Left colon (tissue), 2 donors: ENCODE results near the gene TRPM2. TPM values are rescaled to one million over a fixed set of nuclear protein-coding genes. Genes with fewer than 3 reads are reported as not detected.

ENCODE experiments used
- ATAC-seq: fragments of 200-7000 bp; cut with Tn5 transposase; one replicate; pipeline ENCODE4 v1.9.1; 2020; ENCODE audit warnings: mild to moderate bottlenecking, moderate library complexity
- DNase-seq, 2 donors: peaks; one replicate each; pipeline ENCODE4 v3.0.0-alpha.2; 2020
- intact Hi-C, 2 donors: fragments of 100-400 bp; cut with DNase I in 1 of 2; cut with micrococcal nuclease in 1 of 2; formaldehyde crosslinking; loops; one replicate each; pipeline versions ENCODE4 v1.11.2 to v1.14.0; 2022; cut with DNase I, micrococcal nuclease
- total RNA-seq, 2 donors: library from RNA; stranded (reverse); fragmentation: NEBNext Ultra II Directional; extraction: Animal tissue kit (Norgen Biotek cat#: 25700); gene quantifications; one replicate each; pipeline ENCODE4 v1.2.1, GENCODE V29; 2021
- donor health status: DM: no; HTN: no; CAD: no.
- donor health status: DM: yes; HTN: yes; CAD: no.

The TRPM2 gene
- total RNA-seq, 2 donors from 2014 or later, result 3.3 to 5.4 TPM

GRCh38 chr21:44432841-44433790 is 79.7 kb downstream of the TRPM2 start:
- intact Hi-C loops, result no loop called here
- ATAC-seq (no peak), DNase-seq (peak in 1 of 2 donors; percentile 15)

DNA sequence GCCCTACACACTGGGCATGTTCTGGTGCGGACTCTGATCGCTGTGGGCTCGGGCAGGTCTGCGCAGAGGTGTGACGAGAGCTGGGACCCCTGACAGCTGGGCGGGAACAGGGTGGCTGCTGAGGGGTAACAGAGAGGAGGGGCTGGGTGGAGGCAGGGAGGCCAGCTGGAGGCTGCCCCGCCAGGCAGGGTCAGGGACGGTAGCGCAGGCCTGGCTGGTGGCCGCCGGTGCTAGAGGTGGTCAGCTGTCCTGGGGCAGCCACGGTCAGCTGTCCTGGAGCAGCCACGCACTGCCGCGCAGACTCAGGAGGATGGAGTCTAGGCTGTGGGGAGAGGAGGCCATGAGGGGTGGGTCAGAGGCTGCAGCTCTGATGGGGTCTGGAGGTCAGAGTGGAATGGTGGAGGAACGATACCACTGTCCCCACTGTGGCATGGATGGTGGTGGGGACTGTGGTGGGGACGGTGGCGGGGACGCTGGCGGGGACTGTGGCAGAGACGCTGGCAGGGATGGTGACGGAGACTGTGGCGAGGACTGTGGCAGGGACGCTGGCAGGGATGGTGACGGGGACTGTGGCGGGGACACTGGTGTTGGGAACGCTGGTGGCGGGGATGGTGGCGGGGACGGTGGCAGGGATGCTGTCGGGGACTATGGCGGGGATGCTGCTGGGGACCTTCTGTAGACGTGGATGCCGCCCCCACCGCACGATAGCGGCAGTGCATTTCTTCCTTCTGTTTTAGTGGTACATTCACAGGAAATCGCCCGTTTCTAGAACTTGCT is 80.6 kb downstream of the TRPM2 start:
- intact Hi-C loops, result no loop called here
- ATAC-seq (no peak), DNase-seq (peak in 1 of 2 donors; percentile 18)

- intact Hi-C loops, result no loop called here
- DNase-seq (no peak), ATAC-seq (no peak)
These were observed 81.1 kb downstream of the TRPM2 start for GRCh38 chr21:44434568-44434925.

GRCh38 chr21:44434936-44435635 is 81.7 kb downstream of the TRPM2 start:
- no peak for ATAC-seq
- intact Hi-C loops, result no loop called here
- DNase-seq, result peak in 1 of 2 donors; percentile 21

DNA sequence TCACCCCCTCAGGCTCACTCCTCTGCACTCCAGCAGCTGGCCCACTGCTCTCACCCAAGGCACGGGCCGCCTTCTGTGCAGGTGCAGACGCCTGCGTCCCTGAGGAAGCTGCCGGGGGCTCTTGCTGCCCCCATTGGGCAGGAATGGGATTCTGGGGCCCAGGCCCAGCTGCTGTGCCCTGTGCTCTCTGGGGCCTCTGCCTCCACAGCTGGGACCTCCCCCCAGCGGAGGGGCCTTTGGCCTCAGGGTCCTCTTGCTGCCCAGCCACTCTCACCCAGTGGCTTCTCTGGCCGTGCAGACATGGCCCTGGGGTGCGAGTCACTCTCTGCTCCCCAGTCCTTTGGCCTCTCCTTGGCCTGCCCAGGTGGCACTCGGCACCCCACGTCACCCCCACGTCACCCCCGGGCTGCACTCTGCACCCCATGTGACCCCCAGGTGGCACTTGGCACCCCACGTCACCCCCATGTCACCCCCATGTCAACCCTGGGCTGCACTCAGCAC is 82.7 kb downstream of the TRPM2 start:
- ATAC-seq, result no peak
- no peak for DNase-seq
- intact Hi-C loops, result no loop called here

DNA sequence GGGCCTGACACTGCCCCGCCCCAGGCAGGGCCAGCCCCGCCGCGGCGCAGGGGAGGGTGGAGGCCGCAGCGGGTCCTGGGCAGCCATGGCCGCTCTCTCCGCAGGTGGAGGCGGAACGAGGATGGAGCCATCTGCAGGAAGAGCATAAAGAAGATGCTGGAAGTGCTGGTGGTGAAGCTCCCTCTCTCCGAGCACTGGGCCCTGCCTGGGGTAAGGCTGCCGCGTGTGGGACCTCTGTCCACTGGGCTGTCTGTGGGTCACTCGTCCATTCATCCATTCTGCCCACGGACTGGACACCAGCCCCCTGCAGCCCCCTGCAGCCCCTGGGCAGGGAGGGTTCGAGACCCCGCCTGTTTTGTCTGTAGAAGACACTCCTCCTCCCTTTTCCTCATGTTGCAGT is 83.5 kb downstream of the TRPM2 start:
- peak in 1 of 2 donors; percentile 16 for DNase-seq
- intact Hi-C loops, result no loop called here
- ATAC-seq, result no peak

GRCh38 chr21:44437371-44437695 is 83.9 kb downstream of the TRPM2 start:
- intact Hi-C loops, result no loop called here
- DNase-seq, result peak in 1 of 2 donors; percentile 16
- ATAC-seq, result no peak

- ATAC-seq (no peak), DNase-seq (no peak)
- intact Hi-C loops, result no loop called here
These were observed 84.4 kb downstream of the TRPM2 start for GRCh38 chr21:44437696-44438431.

GRCh38 chr21:44438531-44439210 is 85.2 kb downstream of the TRPM2 start:
- peak; percentile 89 for ATAC-seq
- peak; percentile 51 to 53 for DNase-seq
- intact Hi-C loops, result no loop called here

DNA sequence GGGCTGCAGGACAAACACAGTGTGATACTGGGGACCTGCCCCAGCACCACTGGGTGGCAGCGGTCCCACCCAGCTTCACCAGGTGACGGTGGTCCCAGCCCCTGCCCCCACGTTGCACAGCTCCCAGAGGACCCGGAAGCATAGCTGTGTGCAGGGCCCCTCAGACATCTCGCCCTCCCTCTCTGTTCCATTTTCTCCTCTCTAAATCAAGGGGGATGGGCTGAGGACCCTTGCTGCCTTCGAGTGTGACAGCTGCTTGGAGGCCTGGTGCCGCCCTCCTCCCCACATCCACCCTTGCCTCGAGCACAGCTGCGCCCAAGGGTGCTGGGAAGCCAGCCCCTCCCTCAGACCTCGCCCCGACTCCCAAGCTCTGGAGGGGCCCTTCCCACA is 85.8 kb downstream of the TRPM2 start:
- intact Hi-C loops, result no loop called here
- DNase-seq (no peak), ATAC-seq (no peak)

DNA sequence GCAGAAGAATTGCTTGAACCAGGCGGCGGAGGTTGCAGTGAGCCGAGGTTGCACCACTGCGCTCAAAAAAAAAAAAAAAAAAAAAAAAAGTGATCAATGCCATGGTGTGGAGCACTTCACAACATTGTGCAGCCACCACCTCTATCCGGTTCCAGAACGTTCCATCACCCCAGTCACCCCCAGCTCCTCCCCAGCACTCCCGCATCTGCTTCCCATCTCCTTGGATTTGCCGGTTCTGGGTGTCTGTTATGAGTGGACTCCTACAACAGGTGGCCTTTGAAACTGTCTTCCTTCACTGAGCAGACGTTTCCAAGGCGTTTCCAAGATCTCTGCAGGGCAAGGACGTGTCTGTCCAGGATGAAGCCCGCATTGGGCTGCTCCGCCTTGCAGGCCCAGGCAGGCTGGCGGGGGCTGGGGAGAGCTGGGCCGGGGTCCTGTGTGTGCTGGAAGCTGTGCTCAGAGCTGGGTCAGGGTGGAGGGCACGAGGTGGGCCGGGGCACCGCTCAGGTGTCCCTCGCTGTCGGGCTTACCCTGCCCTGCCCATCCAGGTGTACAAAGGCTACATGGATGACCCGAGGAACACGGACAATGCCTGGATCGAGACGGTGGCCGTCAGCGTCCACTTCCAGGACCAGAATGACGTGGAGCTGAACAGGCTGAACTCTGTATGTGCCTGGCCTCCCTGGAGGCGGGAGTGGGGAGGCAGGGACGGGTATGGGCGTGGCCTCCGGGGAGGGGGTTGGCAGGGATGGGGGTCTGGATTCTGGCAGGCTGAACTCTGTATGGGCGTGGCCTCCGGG is 87.0 kb downstream of the TRPM2 start:
- ATAC-seq (no peak), DNase-seq (no peak)
- intact Hi-C loops, result no loop called here

DNA sequence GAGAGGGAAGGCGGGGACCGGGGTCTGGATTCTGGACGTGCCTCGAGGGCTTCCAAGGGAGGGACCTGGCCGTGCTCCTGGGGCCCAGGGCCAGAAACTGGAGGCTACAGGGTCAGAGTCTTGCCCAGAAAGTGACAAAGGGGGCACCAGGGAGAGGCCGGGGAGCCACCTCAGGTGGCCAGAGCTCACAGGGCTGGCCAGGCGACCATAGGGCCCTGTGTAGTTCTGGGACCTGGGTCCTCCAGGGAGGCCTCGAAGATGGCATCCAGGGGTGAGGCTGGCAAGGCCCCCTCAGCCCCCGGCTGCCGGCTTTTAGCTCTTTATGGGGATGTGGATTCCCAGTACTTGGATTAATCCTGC is 87.6 kb downstream of the TRPM2 start:
- no peak for ATAC-seq
- intact Hi-C loops, result no loop called here
- no peak for DNase-seq

DNA sequence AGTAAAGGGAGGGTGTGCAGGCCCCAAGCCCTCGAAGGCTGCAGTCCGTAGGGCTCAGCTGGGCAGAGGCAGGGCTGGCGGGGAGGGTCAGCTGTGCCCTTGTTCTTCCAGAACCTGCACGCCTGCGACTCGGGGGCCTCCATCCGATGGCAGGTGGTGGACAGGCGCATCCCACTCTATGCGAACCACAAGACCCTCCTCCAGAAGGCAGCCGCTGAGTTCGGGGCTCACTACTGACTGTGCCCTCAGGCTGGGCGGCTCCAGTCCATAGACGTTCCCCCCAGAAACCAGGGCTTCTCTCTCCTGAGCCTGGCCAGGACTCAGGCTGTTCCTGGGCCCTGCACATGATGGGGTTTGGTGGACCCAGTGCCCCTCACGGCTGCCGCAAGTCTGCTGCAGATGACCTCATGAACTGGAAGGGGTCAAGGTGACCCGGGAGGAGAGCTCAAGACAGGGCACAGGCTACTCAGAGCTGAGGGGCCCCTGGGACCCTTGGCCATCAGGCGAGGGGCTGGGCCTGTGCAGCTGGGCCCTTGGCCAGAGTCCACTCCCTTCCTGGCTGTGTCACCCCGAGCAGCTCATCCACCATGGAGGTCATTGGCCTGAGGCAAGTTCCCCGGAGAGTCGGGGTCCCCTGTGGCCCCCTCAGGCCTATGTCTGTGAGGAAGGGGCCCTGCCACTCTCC is 88.3 kb downstream of the TRPM2 start:
- DNase-seq, result no peak
- intact Hi-C loops, result no loop called here

GRCh38 chr21:44442266-44443125 is 89.1 kb downstream of the TRPM2 start:
- DNase-seq (peak in 1 of 2 donors; percentile 13), ATAC-seq (no peak)
- intact Hi-C loops, result no loop called here

More for the DNA sequence above, 88.3 kb downstream of the TRPM2 start:
- ATAC-seq, result no peak

DNA sequence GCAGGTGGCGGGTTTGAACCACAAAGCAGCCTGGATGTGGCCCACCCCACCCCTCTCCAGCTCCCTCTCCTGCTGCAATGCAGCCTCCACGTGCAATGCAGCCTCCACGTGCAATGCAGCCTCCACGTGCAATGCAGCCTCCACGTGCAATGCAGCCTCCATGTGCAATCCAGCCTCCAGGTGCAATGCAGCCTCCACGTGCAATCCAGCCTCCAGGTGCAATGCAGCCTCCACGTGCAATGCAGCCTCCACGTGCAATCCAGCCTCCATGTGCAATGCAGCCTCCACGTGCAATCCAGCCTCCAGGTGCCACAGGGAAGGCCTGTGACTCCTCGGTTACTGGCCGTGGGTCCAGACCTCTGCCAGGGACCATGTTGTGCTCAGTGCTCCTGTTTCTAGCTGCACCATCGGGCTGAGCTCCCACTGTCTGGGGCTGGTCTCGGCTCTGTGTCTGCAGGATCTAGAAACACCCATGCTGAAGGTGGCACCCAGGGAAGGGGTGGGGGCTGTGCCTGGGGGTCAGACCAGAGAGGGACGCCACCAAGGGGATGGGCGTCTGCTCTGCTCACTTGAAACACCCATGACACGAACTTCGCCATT is 90.0 kb downstream of the TRPM2 start:
- DNase-seq (peak in 1 of 2 donors; percentile 3), ATAC-seq (no peak)
- intact Hi-C loops, result no loop called here

- peak in 1 of 2 donors; percentile 15 for DNase-seq
- ATAC-seq, result no peak
These were observed 90.5 kb downstream of the TRPM2 start for GRCh38 chr21:44443891-44444285.

More at GRCh38 chr21:44443891-44444285, 90.5 kb downstream of the TRPM2 start:
- intact Hi-C loops, result no loop called here
